Measurements from ENCODE around the gene RSRP1. TPM values are rescaled to one million over a fixed set of nuclear protein-coding genes. Genes with fewer than 3 reads are reported as not detected.

Gene RSRP1
- total and polyA plus RNA-seq, 2 of the 13 experiments (the other 11 are each of a cell fraction or from before 2014, with no cell fraction given), result 43.9 to 52.8 TPM

GRCh38 chr1:25194572-25195020 lies 52.7 kb downstream of the RSRP1 start:
- intact Hi-C loops (cut with micrococcal nuclease; ENCODE audit: unreplicated experiment), result no loop called here
- 85% methylated on average over 11 of the region's 17 CpGs for WGBS (ENCODE audit: low lambda C conversion rate)

GRCh38 chr1:25194054-25194453 lies 53.2 kb downstream of the RSRP1 start:
- H3K79me2 ChIP-seq (ENCODE audit: insufficient read depth, low read length), result no peaks in the 10 kb centered on the region
- no peak overlapping the region for H2AFZ ChIP-seq (ENCODE audit: low read length)
- POLR2A ChIA-PET, result interaction anchor here (2.0 kb wide), 1 partner anchor 26 kb away, joined by 13 read pairs; no protein-coding TSS in a partner anchor
- no TSS peak for BruUV-seq (replicated peaks)
- H3K9ac ChIP-seq (ENCODE audit: insufficient read depth, low read depth, low read length), result no peak overlapping the region
- ATAC-seq (no peak), FAIRE-seq (no peak), DNase-seq (ENCODE audit: low spot score) (no peak)
- H3K4me1 ChIP-seq (ENCODE audit: insufficient read depth, low read length), result peaks cover 69% of the 10 kb centered on the region
- no peak overlapping the region for H3K4me3 ChIP-seq (replicated peaks in 1 of 3; ENCODE audit: insufficient read depth in 1 of 3, low read depth in 2 of 3, low read length in 3 of 3)
- intact Hi-C loops (cut with micrococcal nuclease; ENCODE audit: unreplicated experiment), result no loop called here
- no peaks in the 10 kb centered on the region for H4K20me1 ChIP-seq (ENCODE audit: insufficient read depth, low read length)
- no peaks in the 10 kb centered on the region for H3K27me3 ChIP-seq (ENCODE audit: control insufficient read depth in 1 of 2, insufficient read depth in 2 of 2, low read length in 2 of 2)
- no peaks in the 10 kb centered on the region for H3K9me3 ChIP-seq (ENCODE audit: low read length)
- no peaks in the 10 kb centered on the region for H3K36me3 ChIP-seq (replicated peaks in 1 of 2; ENCODE audit: control insufficient read depth in 1 of 2, insufficient read depth in 2 of 2, low read length in 2 of 2)
- H3K4me2 ChIP-seq (ENCODE audit: low read depth, low read length), result no peak overlapping the region
- CTCF ChIA-PET (ENCODE audit: low intra/inter-chr PET ratio, low total read pairs), result no interaction called here
- WGBS (ENCODE audit: low lambda C conversion rate), result 93% methylated on average over 8 of the region's 8 CpGs
- in situ Hi-C loops (cut with HindIII; ENCODE audit: extremely low pct_ligation_motif_present, low pct_unique_long_range_greater_than_20kb), result no loop called here
- no peak overlapping the region for H3K27ac ChIP-seq (ENCODE audit: extremely low read length, insufficient read depth, low read length)
- no peak for TF ChIP-seq ZSCAN31 (CRISPR knock-in tag; IDR thresholded peaks at IDR 0.05; ENCODE audit: low read depth)
- no peak for TF ChIP-seq DNMT1 (CRISPR knock-in tag; IDR thresholded peaks at IDR 0.05)
- no peak for TF ChIP-seq MED8 (CRISPR knock-in tag; IDR thresholded peaks at IDR 0.05; ENCODE audit: insufficient replicate concordance)
- TF ChIP-seq, protein P1, sequence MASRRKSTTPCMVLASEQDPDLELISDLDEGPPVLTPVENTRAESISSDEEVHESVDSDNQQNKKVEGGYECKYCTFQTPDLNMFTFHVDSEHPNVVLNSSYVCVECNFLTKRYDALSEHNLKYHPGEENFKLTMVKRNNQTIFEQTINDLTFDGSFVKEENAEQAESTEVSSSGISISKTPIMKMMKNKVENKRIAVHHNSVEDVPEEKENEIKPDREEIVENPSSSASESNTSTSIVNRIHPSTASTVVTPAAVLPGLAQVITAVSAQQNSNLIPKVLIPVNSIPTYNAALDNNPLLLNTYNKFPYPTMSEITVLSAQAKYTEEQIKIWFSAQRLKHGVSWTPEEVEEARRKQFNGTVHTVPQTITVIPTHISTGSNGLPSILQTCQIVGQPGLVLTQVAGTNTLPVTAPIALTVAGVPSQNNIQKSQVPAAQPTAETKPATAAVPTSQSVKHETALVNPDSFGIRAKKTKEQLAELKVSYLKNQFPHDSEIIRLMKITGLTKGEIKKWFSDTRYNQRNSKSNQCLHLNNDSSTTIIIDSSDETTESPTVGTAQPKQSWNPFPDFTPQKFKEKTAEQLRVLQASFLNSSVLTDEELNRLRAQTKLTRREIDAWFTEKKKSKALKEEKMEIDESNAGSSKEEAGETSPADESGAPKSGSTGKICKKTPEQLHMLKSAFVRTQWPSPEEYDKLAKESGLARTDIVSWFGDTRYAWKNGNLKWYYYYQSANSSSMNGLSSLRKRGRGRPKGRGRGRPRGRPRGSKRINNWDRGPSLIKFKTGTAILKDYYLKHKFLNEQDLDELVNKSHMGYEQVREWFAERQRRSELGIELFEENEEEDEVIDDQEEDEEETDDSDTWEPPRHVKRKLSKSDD (CRISPR knock-in tag; IDR thresholded peaks at IDR 0.05; ENCODE audit: low read depth), result no peak
- TF ChIP-seq MEF2D (CRISPR knock-in tag; IDR thresholded peaks at IDR 0.05), result no peak
- TF ChIP-seq ZC3H4 (CRISPR knock-in tag; IDR thresholded peaks at IDR 0.05; ENCODE audit: borderline replicate concordance), result no peak
- no peak for TF ChIP-seq CHD2 (IDR thresholded peaks at IDR 0.05; ENCODE audit: low read depth, low read length)
- TF ChIP-seq AKAP8 (CRISPR knock-in tag; IDR thresholded peaks at IDR 0.05), result no peak

More at GRCh38 chr1:25194572-25195020, 52.7 kb downstream of the RSRP1 start:
- no peaks in the 10 kb centered on the region for H3K9me3 ChIP-seq (ENCODE audit: low read length)
- in situ Hi-C loops (cut with HindIII; ENCODE audit: extremely low pct_ligation_motif_present, low pct_unique_long_range_greater_than_20kb), result no loop called here
- ChIA-PET CTCF (ENCODE audit: low intra/inter-chr PET ratio, low total read pairs) (no interaction called here), POLR2A (interaction anchor here (2.0 kb wide), 1 partner anchor 27 kb away, joined by 13 read pairs; no protein-coding TSS in a partner anchor)
- no peaks in the 10 kb centered on the region for H3K36me3 ChIP-seq (replicated peaks in 1 of 2; ENCODE audit: control insufficient read depth in 1 of 2, insufficient read depth in 2 of 2, low read length in 2 of 2)
- no peaks in the 10 kb centered on the region for H4K20me1 ChIP-seq (ENCODE audit: insufficient read depth, low read length)
- no peak overlapping the region for H3K27ac ChIP-seq (ENCODE audit: extremely low read length, insufficient read depth, low read length)
- H3K4me2 ChIP-seq (ENCODE audit: low read depth, low read length), result no peak overlapping the region
- no peaks in the 10 kb centered on the region for H3K79me2 ChIP-seq (ENCODE audit: insufficient read depth, low read length)
- no peak for DNase-seq (ENCODE audit: low spot score)
- no peak overlapping the region for H3K9ac ChIP-seq (ENCODE audit: insufficient read depth, low read depth, low read length)
- H3K27me3 ChIP-seq (ENCODE audit: control insufficient read depth in 1 of 2, insufficient read depth in 2 of 2, low read length in 2 of 2), result no peaks in the 10 kb centered on the region
- TF ChIP-seq SSRP1 (CRISPR knock-in tag; IDR thresholded peaks at IDR 0.05) (no peak), PAX8 (CRISPR knock-in tag; IDR thresholded peaks at IDR 0.05; ENCODE audit: borderline replicate concordance) (no peak), MZF1 (CRISPR knock-in tag; IDR thresholded peaks at IDR 0.05; ENCODE audit: borderline replicate concordance) (no peak), ZNF720 (CRISPR knock-in tag; IDR thresholded peaks at IDR 0.05) (no peak), ARNTL (CRISPR knock-in tag; IDR thresholded peaks at IDR 0.05) (no peak), ZNF75D (CRISPR knock-in tag; IDR thresholded peaks at IDR 0.05; ENCODE audit: borderline replicate concordance) (no peak), MIER3 (CRISPR knock-in tag; IDR thresholded peaks at IDR 0.05; ENCODE audit: borderline replicate concordance) (no peak), AKAP8 (CRISPR knock-in tag; IDR thresholded peaks at IDR 0.05) (no peak), IKZF5 (CRISPR knock-in tag; IDR thresholded peaks at IDR 0.05) (no peak), PHF20 (CRISPR knock-in tag; IDR thresholded peaks at IDR 0.05) (no peak), KDM4B (CRISPR knock-in tag; IDR thresholded peaks at IDR 0.05) (no peak), ZNF629 (CRISPR knock-in tag; conservative IDR thresholded peaks at IDR 0.05) (no peak)
- no peak overlapping the region for H3K4me3 ChIP-seq (replicated peaks in 1 of 3; ENCODE audit: insufficient read depth in 1 of 3, low read depth in 2 of 3, low read length in 3 of 3)
- peaks cover 74% of the 10 kb centered on the region for H3K4me1 ChIP-seq (ENCODE audit: insufficient read depth, low read length)
- H2AFZ ChIP-seq (ENCODE audit: low read length), result no peak overlapping the region
- FAIRE-seq, result no peak
- BruUV-seq (replicated peaks), result no TSS peak
- ATAC-seq, result no peak
